OCI-LY7 (cell line): Measurements from ENCODE around the gene IL18R1.

Experiments
- EZH2phosphoT487 ChIP-seq: fragments of 200-600 bp; sonication (generic); IDR thresholded peaks from 2 replicates; pipeline ENCODE4 v1.6.1; 2018; ENCODE audit warnings: low read depth, borderline replicate concordance, mild to moderate bottlenecking, mixed run types, antibody characterized with exemption, low read length, moderate library complexity, mixed read lengths
- TF ChIP-seq, protein P1 (sequence below): fragments of 200-600 bp; sonication (generic); conservative IDR thresholded peaks from 2 replicates; pipeline ENCODE4 v1.5.1; 2014; ENCODE audit warnings: mild to moderate bottlenecking, antibody characterized with exemption, low read length, moderate library complexity, mixed read lengths

DNA sequence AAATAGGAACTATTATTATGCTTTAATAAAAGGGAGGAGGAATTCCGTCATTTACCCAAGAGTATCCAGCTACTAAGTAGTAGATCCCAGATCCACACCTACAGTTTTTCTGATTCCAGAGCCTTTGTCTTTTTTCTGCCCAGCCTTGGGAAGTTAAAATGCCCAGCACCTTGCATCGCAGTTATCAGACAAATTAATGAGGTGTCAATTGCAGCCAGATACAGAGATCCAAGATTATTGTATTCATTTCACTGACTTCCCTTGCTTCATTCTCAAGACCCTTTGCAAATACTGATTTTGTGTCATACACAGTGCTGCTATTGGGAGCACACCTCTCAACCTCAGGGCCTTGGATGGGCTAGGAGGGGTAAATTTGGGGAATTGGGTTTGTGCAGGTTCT, 1.1 kb downstream of the IL18R1 start:
- TF ChIP-seq, protein P1, sequence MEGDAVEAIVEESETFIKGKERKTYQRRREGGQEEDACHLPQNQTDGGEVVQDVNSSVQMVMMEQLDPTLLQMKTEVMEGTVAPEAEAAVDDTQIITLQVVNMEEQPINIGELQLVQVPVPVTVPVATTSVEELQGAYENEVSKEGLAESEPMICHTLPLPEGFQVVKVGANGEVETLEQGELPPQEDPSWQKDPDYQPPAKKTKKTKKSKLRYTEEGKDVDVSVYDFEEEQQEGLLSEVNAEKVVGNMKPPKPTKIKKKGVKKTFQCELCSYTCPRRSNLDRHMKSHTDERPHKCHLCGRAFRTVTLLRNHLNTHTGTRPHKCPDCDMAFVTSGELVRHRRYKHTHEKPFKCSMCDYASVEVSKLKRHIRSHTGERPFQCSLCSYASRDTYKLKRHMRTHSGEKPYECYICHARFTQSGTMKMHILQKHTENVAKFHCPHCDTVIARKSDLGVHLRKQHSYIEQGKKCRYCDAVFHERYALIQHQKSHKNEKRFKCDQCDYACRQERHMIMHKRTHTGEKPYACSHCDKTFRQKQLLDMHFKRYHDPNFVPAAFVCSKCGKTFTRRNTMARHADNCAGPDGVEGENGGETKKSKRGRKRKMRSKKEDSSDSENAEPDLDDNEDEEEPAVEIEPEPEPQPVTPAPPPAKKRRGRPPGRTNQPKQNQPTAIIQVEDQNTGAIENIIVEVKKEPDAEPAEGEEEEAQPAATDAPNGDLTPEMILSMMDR = no peak
- TF ChIP-seq EZH2phosphoT487 = no peak
